CD4-positive, alpha-beta T cell treated with Interleukin-6 for 4 hours (primary cell): ENCODE data around the gene BMP8B.
"Not testable (repeated sequence)": the region's sequence is repeated elsewhere in the genome, so short reads cannot be mapped to it uniquely, and the experiment has no call there.

Source experiments
- DNase-seq: peaks from one replicate; pipeline ENCODE4 v3.0.0-alpha.2; 2020; ENCODE audit warnings: mixed read lengths

BMP8B gene

GRCh38 chr1:39776886-39777285, 11.8 kb downstream of the BMP8B start:
- no peak for DNase-seq

GRCh38 chr1:39776400-39776713, 12.3 kb downstream of the BMP8B start:
- no peak for DNase-seq

- DNase-seq: not testable (repeated sequence)
These were observed 12.8 kb downstream of the BMP8B start for GRCh38 chr1:39775676-39776399.

GRCh38 chr1:39775141-39775540, 13.5 kb downstream of the BMP8B start:
- DNase-seq: not testable (repeated sequence)

GRCh38 chr1:39773369-39773979, 15.2 kb downstream of the BMP8B start:
- DNase-seq: not testable (repeated sequence)

GRCh38 chr1:39771022-39771532, 17.6 kb downstream of the BMP8B start, which contains the start of gene OXCT2:
Gene OXCT2 (minus strand): TSS chr1:39771348. CDS start chr1:39771255, 93 bp downstream.
- DNase-seq: not testable (repeated sequence)

- DNase-seq: not testable (repeated sequence)
These were observed 18.3 kb downstream of the BMP8B start for GRCh38 chr1:39770100-39771021.

- not testable (repeated sequence) for DNase-seq
These were observed 19.2 kb downstream of the BMP8B start for GRCh38 chr1:39769502-39769901.

- not testable (repeated sequence) for DNase-seq
These were observed 22.2 kb downstream of the BMP8B start for GRCh38 chr1:39766466-39766865.

GRCh38 chr1:39764512-39764911, 24.2 kb downstream of the BMP8B start:
- DNase-seq: not testable (repeated sequence)

GRCh38 chr1:39763619-39764374, 24.9 kb downstream of the BMP8B start:
- not testable (repeated sequence) for DNase-seq

- DNase-seq: no peak
These were observed 25.8 kb downstream of the BMP8B start for GRCh38 chr1:39762550-39763540.

- DNase-seq: no peak
These were observed 27.0 kb downstream of the BMP8B start for GRCh38 chr1:39761557-39762260.

GRCh38 chr1:39761016-39761415, 27.6 kb downstream of the BMP8B start:
- DNase-seq: no peak

- DNase-seq: no peak
These were observed 28.3 kb downstream of the BMP8B start for GRCh38 chr1:39760074-39761008.

- no peak for DNase-seq
These were observed 29.3 kb downstream of the BMP8B start for GRCh38 chr1:39759436-39759726.

- DNase-seq: no peak
These were observed 29.9 kb downstream of the BMP8B start for GRCh38 chr1:39758556-39759435.

GRCh38 chr1:39757501-39757900, 31.2 kb downstream of the BMP8B start:
- DNase-seq: no peak
